Measurements from ENCODE around the gene KRTAP10-4. TPM values are rescaled to one million over a fixed set of nuclear protein-coding genes. Genes with fewer than 3 reads are reported as not detected.
"Not testable (repeated sequence)": the region's sequence is repeated elsewhere in the genome, so short reads cannot be mapped to it uniquely, and the experiment has no call there.

Gene KRTAP10-4
- total RNA-seq, 1 donor from 2014 or later, result not detected

DNA sequence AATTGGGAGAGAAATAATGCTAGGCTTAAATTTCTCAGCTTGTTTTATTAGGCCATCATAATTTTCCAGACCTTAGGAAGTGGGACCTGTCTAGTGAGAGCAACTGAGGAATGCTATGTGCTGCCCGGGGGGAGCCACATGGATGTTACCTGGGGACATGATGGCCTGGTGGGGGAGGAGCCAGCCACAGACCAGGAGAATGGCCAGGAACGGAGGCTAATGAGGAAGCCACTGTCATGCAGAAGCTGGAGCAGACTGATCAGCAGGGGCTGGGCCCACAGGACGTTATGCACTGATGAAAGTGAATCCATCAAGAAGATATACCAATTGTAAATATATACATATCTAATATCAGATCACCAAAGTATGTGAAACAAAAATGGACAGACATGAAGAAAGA lies 29.0 kb upstream of the KRTAP10-4 start:
- no peak for DNase-seq (ENCODE audit: low spot score)
- Mint-ChIP-seq H3K27me3 (ENCODE audit: low read depth) (peaks cover 6% of the 10 kb centered on the region), H3K4me3 (ENCODE audit: unreplicated experiment) (no peak overlapping the region), H3K4me1 (ENCODE audit: low read depth) (peaks cover 10% of the 10 kb centered on the region), H3K36me3 (ENCODE audit: low read depth) (peaks cover 13% of the 10 kb centered on the region), H3K27ac (ENCODE audit: unreplicated experiment) (no peak overlapping the region), H3K9me3 (ENCODE audit: low read depth) (peaks cover 19% of the 10 kb centered on the region)
- TF ChIP-seq, protein P1, sequence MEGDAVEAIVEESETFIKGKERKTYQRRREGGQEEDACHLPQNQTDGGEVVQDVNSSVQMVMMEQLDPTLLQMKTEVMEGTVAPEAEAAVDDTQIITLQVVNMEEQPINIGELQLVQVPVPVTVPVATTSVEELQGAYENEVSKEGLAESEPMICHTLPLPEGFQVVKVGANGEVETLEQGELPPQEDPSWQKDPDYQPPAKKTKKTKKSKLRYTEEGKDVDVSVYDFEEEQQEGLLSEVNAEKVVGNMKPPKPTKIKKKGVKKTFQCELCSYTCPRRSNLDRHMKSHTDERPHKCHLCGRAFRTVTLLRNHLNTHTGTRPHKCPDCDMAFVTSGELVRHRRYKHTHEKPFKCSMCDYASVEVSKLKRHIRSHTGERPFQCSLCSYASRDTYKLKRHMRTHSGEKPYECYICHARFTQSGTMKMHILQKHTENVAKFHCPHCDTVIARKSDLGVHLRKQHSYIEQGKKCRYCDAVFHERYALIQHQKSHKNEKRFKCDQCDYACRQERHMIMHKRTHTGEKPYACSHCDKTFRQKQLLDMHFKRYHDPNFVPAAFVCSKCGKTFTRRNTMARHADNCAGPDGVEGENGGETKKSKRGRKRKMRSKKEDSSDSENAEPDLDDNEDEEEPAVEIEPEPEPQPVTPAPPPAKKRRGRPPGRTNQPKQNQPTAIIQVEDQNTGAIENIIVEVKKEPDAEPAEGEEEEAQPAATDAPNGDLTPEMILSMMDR (IDR thresholded peaks at IDR 0.05), result no peak

DNA sequence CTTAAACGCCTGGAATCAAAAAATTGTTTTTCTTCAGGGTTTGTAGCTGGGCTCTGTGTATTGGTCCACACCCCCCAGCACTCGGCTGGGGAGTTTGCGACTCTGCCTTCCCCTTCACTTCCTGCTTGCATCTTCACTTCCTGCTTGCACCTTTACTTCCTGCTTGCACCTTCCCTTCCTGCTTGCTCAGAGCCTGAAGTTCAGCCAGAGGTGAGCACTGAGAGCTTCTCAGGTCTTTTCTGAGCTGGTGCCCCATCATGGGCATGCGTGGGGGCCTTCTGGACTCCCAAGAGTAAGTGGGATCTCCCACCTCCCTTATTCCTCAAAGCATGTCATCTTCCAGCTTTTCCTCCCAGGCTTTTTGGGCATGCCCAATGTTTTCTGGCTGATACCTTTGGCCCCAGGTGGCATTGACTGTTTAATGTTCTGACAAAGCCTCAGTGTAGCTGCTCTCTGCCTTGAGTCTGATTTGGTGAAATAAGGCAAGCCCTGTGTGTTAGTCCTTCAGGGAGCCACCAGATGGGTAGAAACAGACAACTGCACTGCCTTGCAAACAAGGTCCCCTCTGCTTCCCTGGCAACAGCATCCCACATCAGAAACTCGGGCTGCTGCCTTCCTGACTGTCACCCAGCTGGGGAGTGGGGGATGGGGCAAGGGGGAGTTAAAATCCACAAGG lies 25.7 kb upstream of the KRTAP10-4 start:
- Mint-ChIP-seq H3K27me3 (ENCODE audit: low read depth) (peaks cover 11% of the 10 kb centered on the region), H3K27ac (ENCODE audit: unreplicated experiment) (no peak overlapping the region), H3K4me1 (ENCODE audit: low read depth) (peaks cover 16% of the 10 kb centered on the region)

DNA sequence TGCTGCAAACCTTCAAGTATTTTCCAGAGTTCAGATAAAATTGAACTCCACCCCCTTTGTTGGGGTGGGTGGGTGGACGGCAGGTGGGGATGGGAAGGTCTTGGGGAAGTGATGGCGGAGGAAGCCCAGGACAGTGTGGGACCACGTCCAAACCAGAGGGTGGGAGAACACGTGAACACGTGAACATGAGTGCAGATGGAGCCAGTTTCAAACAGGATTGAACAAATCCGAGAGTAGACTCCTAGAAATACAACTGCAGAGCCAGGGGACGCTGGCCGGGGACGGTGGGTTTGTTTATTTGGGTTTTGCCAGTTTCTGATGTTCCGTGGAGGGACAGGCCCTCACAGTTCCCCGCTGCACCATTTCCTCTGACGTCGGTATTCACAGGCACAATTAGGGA lies 25.1 kb upstream of the KRTAP10-4 start:
- no peak for DNase-seq (ENCODE audit: low spot score)
- Mint-ChIP-seq H3K27ac (ENCODE audit: unreplicated experiment) (no peak overlapping the region), H3K4me3 (ENCODE audit: unreplicated experiment) (no peak overlapping the region), H3K27me3 (ENCODE audit: low read depth) (peaks cover 11% of the 10 kb centered on the region), H3K4me1 (ENCODE audit: low read depth) (peaks cover 16% of the 10 kb centered on the region), H3K36me3 (ENCODE audit: low read depth) (peaks cover 13% of the 10 kb centered on the region), H3K9me3 (ENCODE audit: low read depth) (peaks cover 19% of the 10 kb centered on the region)
- TF ChIP-seq, protein P1 (IDR thresholded peaks at IDR 0.05), result no peak

More for the DNA sequence above, 25.7 kb upstream of the KRTAP10-4 start:
- Mint-ChIP-seq H3K4me3 (ENCODE audit: unreplicated experiment) (no peak overlapping the region), H3K9me3 (ENCODE audit: low read depth) (peaks cover 19% of the 10 kb centered on the region), H3K36me3 (ENCODE audit: low read depth) (peaks cover 13% of the 10 kb centered on the region)
- no peak for DNase-seq (ENCODE audit: low spot score)
- TF ChIP-seq, protein P1 (IDR thresholded peaks at IDR 0.05), result no peak

DNA sequence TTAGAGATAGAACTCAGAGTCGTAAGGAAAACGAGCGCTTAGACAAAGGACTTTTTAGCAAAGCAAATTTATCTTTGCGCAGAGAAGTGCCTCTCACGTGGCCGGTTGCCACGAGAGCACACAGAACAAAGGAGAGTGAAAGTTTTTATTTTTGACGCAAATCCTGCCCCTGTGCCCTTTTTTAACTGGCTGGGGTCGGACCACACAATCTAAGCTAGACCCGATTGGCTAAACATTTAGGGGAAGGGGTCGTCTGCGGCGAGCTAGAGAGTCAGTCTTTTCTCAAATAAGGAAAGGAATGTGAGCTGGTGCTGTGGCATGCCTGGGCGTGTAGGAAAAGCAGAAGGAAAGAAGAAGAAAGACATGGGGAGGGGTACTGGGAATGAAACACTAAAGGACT lies 24.6 kb upstream of the KRTAP10-4 start:
- TF ChIP-seq, protein P1 (IDR thresholded peaks at IDR 0.05), result no peak
- DNase-seq (ENCODE audit: low spot score), result no peak
- H3K4me3 Mint-ChIP-seq (ENCODE audit: unreplicated experiment), result no peak overlapping the region
- peaks cover 19% of the 10 kb centered on the region for H3K9me3 Mint-ChIP-seq (ENCODE audit: low read depth)
- no peak overlapping the region for H3K27ac Mint-ChIP-seq (ENCODE audit: unreplicated experiment)
- peaks cover 13% of the 10 kb centered on the region for H3K36me3 Mint-ChIP-seq (ENCODE audit: low read depth)
- peaks cover 16% of the 10 kb centered on the region for H3K4me1 Mint-ChIP-seq (ENCODE audit: low read depth)
- peaks cover 11% of the 10 kb centered on the region for H3K27me3 Mint-ChIP-seq (ENCODE audit: low read depth)

DNA sequence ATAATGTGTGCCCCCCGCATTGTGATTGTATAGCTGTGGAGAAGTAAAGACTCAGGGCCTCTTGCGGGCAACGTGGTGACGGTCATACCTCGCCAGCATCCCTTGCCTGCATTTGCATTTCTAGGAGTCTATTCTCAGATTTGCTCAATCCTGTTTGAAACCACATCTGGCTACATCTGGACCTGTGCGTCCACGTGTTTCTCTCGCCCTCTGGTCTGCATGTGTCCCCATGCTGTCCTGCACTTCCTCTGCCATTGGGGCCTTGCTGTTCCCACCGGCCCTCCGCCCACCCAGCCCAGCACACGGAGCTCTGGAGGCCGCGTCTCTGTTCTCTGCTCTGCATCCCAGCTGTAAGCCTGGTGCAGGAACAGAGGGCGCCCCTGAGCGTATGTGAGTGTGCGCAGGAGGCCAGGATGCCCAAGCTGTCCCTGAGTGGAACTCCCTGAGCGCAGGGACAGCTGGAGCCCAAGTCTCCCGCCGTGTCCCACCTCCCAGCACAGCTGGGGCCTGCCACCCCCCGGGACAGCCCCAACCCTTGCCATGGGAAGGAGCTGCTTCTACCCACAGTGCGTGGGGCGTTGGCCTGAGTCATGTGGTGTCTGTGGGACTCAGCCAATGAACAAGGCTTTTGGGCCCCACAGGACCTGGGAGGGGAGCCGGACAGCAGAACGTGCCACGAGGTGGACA lies 23.9 kb upstream of the KRTAP10-4 start:
- H3K27me3 Mint-ChIP-seq (ENCODE audit: low read depth), result peaks cover 11% of the 10 kb centered on the region
- no peak overlapping the region for H3K4me3 Mint-ChIP-seq (ENCODE audit: unreplicated experiment)
- H3K9me3 Mint-ChIP-seq (ENCODE audit: low read depth), result peaks cover 19% of the 10 kb centered on the region
- peaks cover 13% of the 10 kb centered on the region for H3K36me3 Mint-ChIP-seq (ENCODE audit: low read depth)
- no peak for DNase-seq (ENCODE audit: low spot score)
- H3K27ac Mint-ChIP-seq (ENCODE audit: unreplicated experiment), result no peak overlapping the region
- TF ChIP-seq, protein P1 (IDR thresholded peaks at IDR 0.05), result no peak
- H3K4me1 Mint-ChIP-seq (ENCODE audit: low read depth), result peaks cover 16% of the 10 kb centered on the region

DNA sequence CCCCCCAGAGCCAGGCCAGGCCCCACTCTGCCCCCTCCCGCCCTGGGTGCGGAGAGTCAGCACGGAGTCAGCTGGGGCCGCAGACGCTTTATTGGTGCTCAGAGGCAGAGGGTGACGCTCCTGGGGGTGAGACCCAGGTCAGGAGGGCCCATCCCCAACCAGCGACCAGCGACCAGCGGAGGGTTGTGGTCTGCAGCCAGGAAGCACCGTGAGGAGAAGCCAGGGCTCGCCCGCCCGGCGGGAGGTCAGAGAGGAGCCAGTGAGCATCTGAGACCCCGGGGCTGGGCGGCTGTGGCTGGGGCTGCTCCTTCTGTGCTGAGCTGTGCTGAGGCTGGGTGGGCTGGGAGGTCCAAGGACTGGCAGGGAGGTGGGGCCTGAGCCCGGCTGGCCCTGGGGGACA lies 23.2 kb upstream of the KRTAP10-4 start:
- peaks cover 18% of the 10 kb centered on the region for H3K9me3 Mint-ChIP-seq (ENCODE audit: low read depth)
- not testable (repeated sequence) for H3K27ac Mint-ChIP-seq (ENCODE audit: unreplicated experiment)

More for the DNA sequence above, 23.2 kb upstream of the KRTAP10-4 start:
- Mint-ChIP-seq H3K4me1 (ENCODE audit: low read depth) (peaks cover 16% of the 10 kb centered on the region), H3K36me3 (ENCODE audit: low read depth) (peaks cover 13% of the 10 kb centered on the region), H3K27me3 (ENCODE audit: low read depth) (peaks cover 11% of the 10 kb centered on the region)
- DNase-seq (ENCODE audit: low spot score); H3K4me3 Mint-ChIP-seq (ENCODE audit: unreplicated experiment): not testable (repeated sequence)

Data from chondrocyte (in vitro differentiated cells).